Left ventricle myocardium inferior (tissue), 1 donor: ENCODE results near the gene ORMDL2. TPM values are rescaled to one million over a fixed set of nuclear protein-coding genes. Genes with fewer than 3 reads are reported as not detected.
A peak's percentile ranks its signal among the peaks of the same experiment; 100 is the strongest.

ENCODE experiments used
- DNase-seq: peaks from one replicate; pipeline ENCODE4 v3.0.0-alpha.2; 2020
- H3K27ac ChIP-seq: fragments of 200-600 bp; replicated peaks from 2 replicates; pipeline ENCODE4 v1.8.0; 2021
- H3K27me3 ChIP-seq: fragments of 200-600 bp; 2 replicates; pipeline ENCODE4 v1.8.0; 2021; ENCODE audit warnings: low read depth
- H3K36me3 ChIP-seq: fragments of 200-600 bp; 2 replicates; pipeline ENCODE4 v1.8.0; 2021
- H3K4me1 ChIP-seq: fragments of 200-600 bp; 2 replicates; pipeline ENCODE4 v1.8.0; 2021
- H3K4me3 ChIP-seq: fragments of 200-600 bp; 2 replicates; pipeline ENCODE4 v1.8.0; 2021; ENCODE audit warnings: mild to moderate bottlenecking, moderate library complexity
- H3K9me3 ChIP-seq: fragments of 200-600 bp; replicated peaks from 2 replicates; pipeline ENCODE4 v1.8.0; 2021
- CTCF ChIP-seq: fragments of 200-600 bp; IDR thresholded peaks from 2 replicates; pipeline ENCODE4 v1.8.0; 2021; ENCODE audit warnings: antibody characterized with exemption, mild to moderate bottlenecking, borderline replicate concordance
- intact Hi-C: fragments of 100-400 bp; cut with micrococcal nuclease; formaldehyde crosslinking; loops from one replicate; pipeline ENCODE4 v1.11.0; 2022
- total RNA-seq: library from RNA; stranded (reverse); fragmentation: NEBNext Ultra II Directional; extraction: Animal tissue kit (Norgen Biotek cat#: 25700); gene quantifications from one replicate; pipeline ENCODE4 v1.2.1, GENCODE V29; 2021
- donor health status: DM: no; HTN: yes; CAD: no; lungs with severe emphysema.

Gene ORMDL2
- total RNA-seq, 1 donor from 2014 or later, result 13.3 TPM

- H3K27ac ChIP-seq, result peak overlapping the region; percentile 85
- H3K27me3 ChIP-seq, result no peaks in the 10 kb centered on the region
- peaks cover 60% of the 10 kb centered on the region for H3K36me3 ChIP-seq
- intact Hi-C loops, result no loop called here
- peaks cover 53% of the 10 kb centered on the region for H3K4me1 ChIP-seq
- TF ChIP-seq CTCF, result no peak
- H3K4me3 ChIP-seq, result peak overlapping the region; percentile 84
- no peaks in the 10 kb centered on the region for H3K9me3 ChIP-seq
- DNase-seq, result no peak
Observed at GRCh38 chr12:55818140-55818728, 393 bp downstream of the ORMDL2 start.

GRCh38 chr12:55818886-55819285 is 1.0 kb downstream of the ORMDL2 start:
- peaks cover 61% of the 10 kb centered on the region for H3K36me3 ChIP-seq
- no peak for DNase-seq
- peak overlapping the region; percentile 85 for H3K27ac ChIP-seq
- intact Hi-C loops, result no loop called here
- H3K4me1 ChIP-seq, result peaks cover 47% of the 10 kb centered on the region
- TF ChIP-seq CTCF, result no peak
- peak overlapping the region; percentile 84 for H3K4me3 ChIP-seq
- no peaks in the 10 kb centered on the region for H3K27me3 ChIP-seq
- no peaks in the 10 kb centered on the region for H3K9me3 ChIP-seq

GRCh38 chr12:55820679-55821078 is 2.8 kb downstream of the ORMDL2 start:
- DNase-seq, result no peak
- Histone ChIP-seq H3K9me3 (no peaks in the 10 kb centered on the region), H3K4me1 (peaks cover 47% of the 10 kb centered on the region), H3K4me3 (no peak overlapping the region), H3K36me3 (peaks cover 51% of the 10 kb centered on the region), H3K27ac (no peak overlapping the region), H3K27me3 (no peaks in the 10 kb centered on the region)
- intact Hi-C loops, result loop anchor here (10.0 kb wide), 1 partner anchor 114 kb away; the partner anchor contains the start of gene DGKA
- no peak for TF ChIP-seq CTCF

- Histone ChIP-seq H3K36me3 (peaks cover 51% of the 10 kb centered on the region), H3K9me3 (no peaks in the 10 kb centered on the region), H3K27me3 (no peaks in the 10 kb centered on the region), H3K27ac (no peak overlapping the region), H3K4me1 (peaks cover 47% of the 10 kb centered on the region), H3K4me3 (no peak overlapping the region)
- DNase-seq, result no peak
- intact Hi-C loops, result loop anchor here (10.0 kb wide), 1 partner anchor 113 kb away; the partner anchor contains the start of gene DGKA
- TF ChIP-seq CTCF, result peak; percentile 36
Observed at GRCh38 chr12:55822228-55822627, 4.4 kb downstream of the ORMDL2 start.

- no peaks in the 10 kb centered on the region for H3K27me3 ChIP-seq
- no peaks in the 10 kb centered on the region for H3K9me3 ChIP-seq
- no peak for DNase-seq
- H3K4me3 ChIP-seq, result no peak overlapping the region
- H3K4me1 ChIP-seq, result peaks cover 52% of the 10 kb centered on the region
- intact Hi-C loops, result loop anchor here (10.0 kb wide), 1 partner anchor 111 kb away; the partner anchor contains the start of gene DGKA
- H3K36me3 ChIP-seq, result peaks cover 51% of the 10 kb centered on the region
- TF ChIP-seq CTCF, result no peak
- H3K27ac ChIP-seq, result no peak overlapping the region
Observed at GRCh38 chr12:55823419-55823818, 5.6 kb downstream of the ORMDL2 start.
